Measurements from ENCODE around the gene WBP2NL.

Gene WBP2NL

GRCh38 chr22:42072606-42073330 lies 74.2 kb downstream of the WBP2NL start:
- DNase-seq (ENCODE audit: low read depth, low spot score), result no peak

- no peak for DNase-seq (ENCODE audit: low read depth, low spot score)
Observed at GRCh38 chr22:42073621-42074041, 75.0 kb downstream of the WBP2NL start.

- DNase-seq (ENCODE audit: low read depth, low spot score), result peak; percentile 61
Observed at GRCh38 chr22:42074132-42074811, 75.7 kb downstream of the WBP2NL start, which contains the start of gene PHETA2. Gene PHETA2 (plus strand): TSS chr22:42074248. CDS start chr22:42077294, 3,046 bp downstream.

GRCh38 chr22:42074846-42075676 lies 76.5 kb downstream of the WBP2NL start:
- DNase-seq (ENCODE audit: low read depth, low spot score), result no peak

GRCh38 chr22:42076764-42077485 lies 78.3 kb downstream of the WBP2NL start:
- DNase-seq (ENCODE audit: low read depth, low spot score), result no peak

- DNase-seq (ENCODE audit: low read depth, low spot score), result no peak
Observed at GRCh38 chr22:42077486-42078125, 79.0 kb downstream of the WBP2NL start.

Measured in astrocyte of the hippocampus (primary cell).